ENCODE data around the gene VAC14.

DNA sequence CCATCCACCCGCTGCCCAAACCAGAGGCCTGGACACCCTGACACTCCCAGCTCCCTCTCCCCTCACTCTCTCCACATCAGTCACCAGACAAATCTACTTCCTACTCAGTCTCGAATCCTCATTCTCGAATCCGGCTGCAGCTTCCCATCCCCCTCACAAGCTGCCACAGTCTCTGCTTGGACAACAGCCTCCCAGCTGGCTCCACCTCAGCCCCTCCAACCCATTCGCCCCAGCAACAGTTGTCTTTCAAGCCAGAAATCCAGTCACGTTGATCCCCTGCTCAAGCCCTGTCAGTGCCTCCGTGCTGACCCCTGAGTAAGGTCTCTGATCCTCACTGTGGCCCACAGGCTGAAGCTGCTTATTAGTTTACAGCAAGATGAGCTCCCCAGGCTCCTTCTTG, 70.9 kb downstream of the VAC14 start:
- no peak for TF ChIP-seq NRF1 (IDR thresholded peaks at IDR 0.05; ENCODE audit: low read depth, low read length)
- TF ChIP-seq, protein P1, sequence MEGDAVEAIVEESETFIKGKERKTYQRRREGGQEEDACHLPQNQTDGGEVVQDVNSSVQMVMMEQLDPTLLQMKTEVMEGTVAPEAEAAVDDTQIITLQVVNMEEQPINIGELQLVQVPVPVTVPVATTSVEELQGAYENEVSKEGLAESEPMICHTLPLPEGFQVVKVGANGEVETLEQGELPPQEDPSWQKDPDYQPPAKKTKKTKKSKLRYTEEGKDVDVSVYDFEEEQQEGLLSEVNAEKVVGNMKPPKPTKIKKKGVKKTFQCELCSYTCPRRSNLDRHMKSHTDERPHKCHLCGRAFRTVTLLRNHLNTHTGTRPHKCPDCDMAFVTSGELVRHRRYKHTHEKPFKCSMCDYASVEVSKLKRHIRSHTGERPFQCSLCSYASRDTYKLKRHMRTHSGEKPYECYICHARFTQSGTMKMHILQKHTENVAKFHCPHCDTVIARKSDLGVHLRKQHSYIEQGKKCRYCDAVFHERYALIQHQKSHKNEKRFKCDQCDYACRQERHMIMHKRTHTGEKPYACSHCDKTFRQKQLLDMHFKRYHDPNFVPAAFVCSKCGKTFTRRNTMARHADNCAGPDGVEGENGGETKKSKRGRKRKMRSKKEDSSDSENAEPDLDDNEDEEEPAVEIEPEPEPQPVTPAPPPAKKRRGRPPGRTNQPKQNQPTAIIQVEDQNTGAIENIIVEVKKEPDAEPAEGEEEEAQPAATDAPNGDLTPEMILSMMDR (IDR thresholded peaks at IDR 0.05), result no peak
- TF ChIP-seq TCF12 (IDR thresholded peaks at IDR 0.05), result no peak
- no peak for TF ChIP-seq TAF1 (IDR thresholded peaks at IDR 0.05; ENCODE audit: borderline replicate concordance, low read depth, low read length)
- no peak for TF ChIP-seq SIN3A (IDR thresholded peaks at IDR 0.05; ENCODE audit: borderline replicate concordance, low read depth, low read length)
- TF ChIP-seq EP300 (IDR thresholded peaks at IDR 0.05; ENCODE audit: borderline replicate concordance in 1 of 2, low read depth in 1 of 2, low read length in 1 of 2), result no peak
- no peak for TF ChIP-seq EZH2phosphoT487 (IDR thresholded peaks at IDR 0.05; ENCODE audit: borderline replicate concordance, low read depth)
- no peak for TF ChIP-seq YY1 (IDR thresholded peaks at IDR 0.05; ENCODE audit: low read depth)
- TF ChIP-seq RAD21 (IDR thresholded peaks at IDR 0.05; ENCODE audit: low read length), result no peak
- TF ChIP-seq NFIC (IDR thresholded peaks at IDR 0.05; ENCODE audit: borderline replicate concordance), result no peak
- TF ChIP-seq RFX5 (IDR thresholded peaks at IDR 0.05; ENCODE audit: low read length), result no peak
- no peak for TF ChIP-seq GABPA (IDR thresholded peaks at IDR 0.05; ENCODE audit: low read depth)

All from SK-N-SH (cell line).